HL-60 (cell line): Measurements from ENCODE around the gene PALLD.

Source experiments
- GABPA ChIP-seq: IDR thresholded peaks from 2 replicates; pipeline ENCODE4 v1.6.1; 2012; ENCODE audit warnings: low read depth
- POLR2AphosphoS5 ChIP-seq: IDR thresholded peaks from 2 replicates; pipeline ENCODE4 v1.6.1; 2012; ENCODE audit warnings: low read depth
- REST ChIP-seq: IDR thresholded peaks from 2 replicates; pipeline ENCODE4 v1.6.1; 2012; ENCODE audit warnings: low read depth; ENCODE audit not compliant: insufficient replicate concordance
- SPI1 ChIP-seq: IDR thresholded peaks from 2 replicates; pipeline ENCODE4 v1.6.1; 2012; ENCODE audit warnings: low read depth, mild to moderate bottlenecking, borderline replicate concordance
- TF ChIP-seq, protein P1 (sequence below): IDR thresholded peaks from one replicate; pipeline ENCODE4 v1.5.1; 2011; ENCODE audit warnings: low read length, control low read depth, inconsistent platforms; ENCODE audit not compliant: insufficient read depth

- TF ChIP-seq, protein P1, sequence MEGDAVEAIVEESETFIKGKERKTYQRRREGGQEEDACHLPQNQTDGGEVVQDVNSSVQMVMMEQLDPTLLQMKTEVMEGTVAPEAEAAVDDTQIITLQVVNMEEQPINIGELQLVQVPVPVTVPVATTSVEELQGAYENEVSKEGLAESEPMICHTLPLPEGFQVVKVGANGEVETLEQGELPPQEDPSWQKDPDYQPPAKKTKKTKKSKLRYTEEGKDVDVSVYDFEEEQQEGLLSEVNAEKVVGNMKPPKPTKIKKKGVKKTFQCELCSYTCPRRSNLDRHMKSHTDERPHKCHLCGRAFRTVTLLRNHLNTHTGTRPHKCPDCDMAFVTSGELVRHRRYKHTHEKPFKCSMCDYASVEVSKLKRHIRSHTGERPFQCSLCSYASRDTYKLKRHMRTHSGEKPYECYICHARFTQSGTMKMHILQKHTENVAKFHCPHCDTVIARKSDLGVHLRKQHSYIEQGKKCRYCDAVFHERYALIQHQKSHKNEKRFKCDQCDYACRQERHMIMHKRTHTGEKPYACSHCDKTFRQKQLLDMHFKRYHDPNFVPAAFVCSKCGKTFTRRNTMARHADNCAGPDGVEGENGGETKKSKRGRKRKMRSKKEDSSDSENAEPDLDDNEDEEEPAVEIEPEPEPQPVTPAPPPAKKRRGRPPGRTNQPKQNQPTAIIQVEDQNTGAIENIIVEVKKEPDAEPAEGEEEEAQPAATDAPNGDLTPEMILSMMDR, result no peak
- TF ChIP-seq POLR2AphosphoS5, result no peak
- TF ChIP-seq GABPA, result no peak
- no peak for TF ChIP-seq REST
- no peak for TF ChIP-seq SPI1
Measured at GRCh38 chr4:168673476-168673875, 176.6 kb downstream of the PALLD start.
